ENCODE measurements around the gene STIM1. TPM values are rescaled to one million over a fixed set of nuclear protein-coding genes. Genes with fewer than 3 reads are reported as not detected.
A peak's percentile ranks its signal among the peaks of the same experiment; 100 is the strongest.

Gene STIM1
- total RNA-seq, 1 experiment from 2014 or later = 18.0 TPM

- no peaks in the 10 kb centered on the region for H3K36me3 Mint-ChIP-seq
- H3K27ac Mint-ChIP-seq = 0 out of 2 replicates have a peak overlapping the region, but pooled peaks have one; percentile 0
- H3K9me3 Mint-ChIP-seq = no peaks in the 10 kb centered on the region
- peaks cover 9% of the 10 kb centered on the region for H3K27me3 Mint-ChIP-seq (ENCODE audit: low read depth)
- ChIA-PET POLR2A (interaction anchor here (0.6 to 1.6 kb wide), 2 partner anchors 27 to 159 kb away, joined by 3 read pairs; no protein-coding TSS in a partner anchor), CTCF (interaction anchor here (0.8 to 7.0 kb wide), 3 partner anchors 11 to 207 kb away, joined by 3 to 40 read pairs (median 6); partner anchors contain the start of gene STIM1)
- TF ChIP-seq GRHL2 (CRISPR knock-in tag; IDR thresholded peaks at IDR 0.05; ENCODE audit: insufficient replicate concordance, severe bottlenecking) (no peak), ATF2 (CRISPR knock-in tag; IDR thresholded peaks at IDR 0.05; ENCODE audit: borderline replicate concordance, low read depth) (no peak), ZNF532 (CRISPR knock-in tag; IDR thresholded peaks at IDR 0.05; ENCODE audit: borderline replicate concordance) (no peak), ZNF425 (CRISPR knock-in tag; conservative IDR thresholded peaks at IDR 0.05) (no peak), ZNF671 (CRISPR knock-in tag; IDR thresholded peaks at IDR 0.05) (no peak), NFYB (CRISPR knock-in tag; conservative IDR thresholded peaks at IDR 0.05; ENCODE audit: low read depth) (no peak), NR3C1 (CRISPR knock-in tag; conservative IDR thresholded peaks at IDR 0.05; ENCODE audit: low read depth) (no peak)
- DNase-seq (ENCODE audit: low spot score) (no peak), ATAC-seq (peak; percentile 62)
- peaks cover 21% of the 10 kb centered on the region for H3K4me1 Mint-ChIP-seq
- H3K4me3 Mint-ChIP-seq = no peak overlapping the region
Measured at GRCh38 chr11:3866206-3866605, 10.7 kb downstream of the STIM1 start.

- DNase-seq (ENCODE audit: low spot score) (no peak), ATAC-seq (no peak)
- H3K27ac Mint-ChIP-seq = no peak overlapping the region
- no peaks in the 10 kb centered on the region for H3K36me3 Mint-ChIP-seq
- H3K4me1 Mint-ChIP-seq = peaks cover 15% of the 10 kb centered on the region
- H3K27me3 Mint-ChIP-seq (ENCODE audit: low read depth) = peaks cover 5% of the 10 kb centered on the region; the same call in 1 of the 2 replicates
- CTCF ChIA-PET = interaction anchor here (1.4 to 7.0 kb wide), 3 partner anchors 10 to 17 kb away, joined by 3 to 40 read pairs (median 11); partner anchors contain the start of gene STIM1
- H3K9me3 Mint-ChIP-seq = no peaks in the 10 kb centered on the region
- POLR2A ChIA-PET = interaction anchor here (1.6 kb wide), 1 partner anchor 27 kb away, joined by 3 read pairs; no protein-coding TSS in a partner anchor
- H3K4me3 Mint-ChIP-seq = no peak overlapping the region
- TF ChIP-seq AFF4 (CRISPR knock-in tag; IDR thresholded peaks at IDR 0.05; ENCODE audit: borderline replicate concordance) = no peak
Measured at GRCh38 chr11:3866836-3867208, 11.4 kb downstream of the STIM1 start.

Measured in WTC11 (cell line).